MM.1S (cell line): ENCODE results near the gene FAF1.

Experiments used
- DNase-seq: peaks from one replicate; pipeline ENCODE4 v3.0.0-alpha.2; 2015
- H2AFZ ChIP-seq: fragments of 300-600 bp; sonication (generic); 2 replicates; pipeline ENCODE4 v1.6.0; 2016; ENCODE audit warnings: antibody characterized with exemption, low read length
- H3F3A ChIP-seq: fragments of 300-600 bp; sonication (generic); 2 replicates; pipeline ENCODE4 v1.6.1; 2016; ENCODE audit warnings: mild to moderate bottlenecking, antibody characterized with exemption, low read length, moderate library complexity, mixed read lengths; ENCODE audit not compliant: insufficient read depth
- H3K27ac ChIP-seq: fragments of 300-600 bp; sonication (generic); 2 replicates; pipeline ENCODE4 v1.5.1; 2016; ENCODE audit warnings: mild to moderate bottlenecking, low read length
- H3K27me3 ChIP-seq: fragments of 300-600 bp; sonication (generic); replicated peaks from 2 replicates; pipeline ENCODE4 v1.6.0; 2016; ENCODE audit warnings: low read length; ENCODE audit not compliant: insufficient read depth
- H3K36me3 ChIP-seq: fragments of 300-600 bp; sonication (generic); replicated peaks from 2 replicates; pipeline ENCODE4 v1.6.1; 2016; ENCODE audit warnings: mild to moderate bottlenecking, low read length, mixed read lengths; ENCODE audit not compliant: insufficient read depth
- H3K4me1 ChIP-seq: fragments of 300-600 bp; sonication (generic); 2 replicates; pipeline ENCODE4 v1.6.1; 2016; ENCODE audit warnings: low read length, mixed read lengths
- H3K4me2 ChIP-seq: fragments of 300-600 bp; sonication (generic); 2 replicates; pipeline ENCODE4 v1.6.0; 2016; ENCODE audit warnings: low read depth, low read length
- H3K4me3 ChIP-seq: fragments of 300-600 bp; sonication (generic); 2 replicates; pipeline ENCODE4 v1.5.1; 2016; ENCODE audit warnings: low read length, mixed read lengths
- H3K79me2 ChIP-seq: fragments of 300-600 bp; sonication (generic); 2 replicates; pipeline ENCODE4 v1.6.1; 2016; ENCODE audit warnings: mixed run types, low read length, mixed read lengths
- H3K9ac ChIP-seq: fragments of 300-600 bp; sonication (generic); 2 replicates; pipeline ENCODE4 v1.6.1; 2016; ENCODE audit warnings: low read length, mixed read lengths
- H3K9me2 ChIP-seq: fragments of 300-600 bp; sonication (generic); replicated peaks from 2 replicates; pipeline ENCODE4 v1.6.1; 2016; ENCODE audit warnings: mild to moderate bottlenecking, low read length, mixed read lengths; ENCODE audit not compliant: insufficient read depth
- H3K9me3 ChIP-seq: fragments of 300-600 bp; sonication (generic); replicated peaks from 2 replicates; pipeline ENCODE4 v1.6.1; 2016; ENCODE audit warnings: mild to moderate bottlenecking, low read length, mixed read lengths; ENCODE audit not compliant: insufficient read depth
- H4K20me1 ChIP-seq: fragments of 300-600 bp; sonication (generic); 2 replicates; pipeline ENCODE4 v1.6.1; 2016; ENCODE audit warnings: mild to moderate bottlenecking, low read length, moderate library complexity, mixed read lengths; ENCODE audit not compliant: insufficient read depth
- CTCF ChIP-seq: fragments of 300-600 bp; sonication (generic); IDR thresholded peaks from 2 replicates; pipeline ENCODE4 v1.5.1; 2016; ENCODE audit warnings: antibody characterized with exemption, low read length, mixed read lengths
- EZH2 ChIP-seq: fragments of 300-600 bp; sonication (generic); optimal IDR thresholded peaks from 2 replicates; pipeline ENCODE3; 2017; ENCODE audit warnings: low read depth, mild to moderate bottlenecking, antibody characterized with exemption, low read length, mixed read lengths
- EZH2phosphoT487 ChIP-seq: fragments of 300-600 bp; sonication (generic); IDR thresholded peaks from 2 replicates; pipeline ENCODE4 v1.6.1; 2018; ENCODE audit warnings: antibody characterized with exemption, low read length

FAF1 gene

GRCh38 chr1:50481142-50481736, 478.8 kb downstream of the FAF1 start:
- no peak overlapping the region for H2AFZ ChIP-seq
- H3K9me3 ChIP-seq: no peaks in the 10 kb centered on the region
- no peak for DNase-seq
- no peaks in the 10 kb centered on the region for H3K27me3 ChIP-seq
- no peaks in the 10 kb centered on the region for H3K79me2 ChIP-seq
- no peaks in the 10 kb centered on the region for H3K36me3 ChIP-seq
- no peak overlapping the region for H3K4me2 ChIP-seq
- H3K9me2 ChIP-seq: no peaks in the 10 kb centered on the region
- no peaks in the 10 kb centered on the region for H3K4me1 ChIP-seq
- no peaks in the 10 kb centered on the region for H3F3A ChIP-seq
- no peak overlapping the region for H3K27ac ChIP-seq
- no peak for TF ChIP-seq EZH2
- TF ChIP-seq EZH2phosphoT487: no peak
- TF ChIP-seq CTCF: no peak
- no peak overlapping the region for H3K4me3 ChIP-seq
- no peaks in the 10 kb centered on the region for H4K20me1 ChIP-seq
- no peak overlapping the region for H3K9ac ChIP-seq

GRCh38 chr1:50476800-50477199, 483.3 kb downstream of the FAF1 start:
- Histone ChIP-seq H3K27me3 (no peaks in the 10 kb centered on the region), H3K79me2 (no peaks in the 10 kb centered on the region), H4K20me1 (no peaks in the 10 kb centered on the region), H3K9me2 (no peaks in the 10 kb centered on the region), H3K4me2 (no peak overlapping the region), H3K4me1 (no peaks in the 10 kb centered on the region), H3K9ac (no peak overlapping the region), H3F3A (no peaks in the 10 kb centered on the region), H3K27ac (no peak overlapping the region), H3K9me3 (no peaks in the 10 kb centered on the region), H2AFZ (no peak overlapping the region), H3K4me3 (no peak overlapping the region), H3K36me3 (no peaks in the 10 kb centered on the region)
- no peak for DNase-seq
- TF ChIP-seq CTCF: no peak
- no peak for TF ChIP-seq EZH2phosphoT487
- TF ChIP-seq EZH2: no peak

GRCh38 chr1:50474859-50475809, 484.9 kb downstream of the FAF1 start:
- Histone ChIP-seq H3K4me3 (no peak overlapping the region), H3K9me2 (no peaks in the 10 kb centered on the region), H3F3A (no peaks in the 10 kb centered on the region), H3K4me2 (no peak overlapping the region), H2AFZ (no peak overlapping the region), H4K20me1 (no peaks in the 10 kb centered on the region), H3K27me3 (no peaks in the 10 kb centered on the region), H3K27ac (no peak overlapping the region), H3K9ac (no peak overlapping the region), H3K36me3 (no peaks in the 10 kb centered on the region), H3K4me1 (no peaks in the 10 kb centered on the region), H3K79me2 (no peaks in the 10 kb centered on the region), H3K9me3 (no peaks in the 10 kb centered on the region)
- TF ChIP-seq EZH2 (no peak), CTCF (no peak), EZH2phosphoT487 (no peak)
- no peak for DNase-seq
